Gastroesophageal sphincter (tissue), 3 donors: ENCODE results near the gene COPS4.

Source experiments
- POLR2AphosphoS5 ChIP-seq: sonication (generic); formaldehyde crosslinking; IDR thresholded peaks from one replicate; pipeline ENCODE4 v1.6.1; 2017; ENCODE audit warnings: antibody characterized with exemption
- TF ChIP-seq, protein P1 (sequence below), 4 experiments: fragments of 200-600 bp in 2 of 4; fragments of 450-650 bp in 2 of 4; sonication (generic) in 1 of 4; IDR thresholded peaks; one replicate each; pipeline ENCODE4 v1.5.1; 2017 to 2019; ENCODE audit warnings: antibody characterized with exemption in 4 of 4, mild to moderate bottlenecking in 2 of 4, moderate library complexity in 2 of 4

DNA sequence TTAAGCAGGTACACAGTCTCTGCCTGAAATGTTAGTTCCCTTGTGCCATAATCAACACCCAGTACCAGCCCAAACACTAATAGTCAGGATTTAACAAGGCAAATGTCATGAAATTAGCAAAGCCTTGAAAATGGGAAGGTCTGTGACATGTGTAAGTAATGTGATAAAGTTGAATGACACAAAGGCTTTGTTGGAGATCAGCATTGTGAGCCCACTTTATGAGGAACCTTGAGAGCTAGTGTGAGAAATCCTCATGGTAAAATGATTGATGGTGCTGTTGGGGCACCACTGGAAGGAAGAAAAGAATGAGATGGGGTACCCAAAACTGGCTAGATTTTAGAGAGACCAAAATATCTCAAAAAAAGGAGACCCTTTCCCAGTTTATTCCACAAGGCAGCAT is 21.1 kb upstream of the COPS4 start:
- TF ChIP-seq, protein P1, sequence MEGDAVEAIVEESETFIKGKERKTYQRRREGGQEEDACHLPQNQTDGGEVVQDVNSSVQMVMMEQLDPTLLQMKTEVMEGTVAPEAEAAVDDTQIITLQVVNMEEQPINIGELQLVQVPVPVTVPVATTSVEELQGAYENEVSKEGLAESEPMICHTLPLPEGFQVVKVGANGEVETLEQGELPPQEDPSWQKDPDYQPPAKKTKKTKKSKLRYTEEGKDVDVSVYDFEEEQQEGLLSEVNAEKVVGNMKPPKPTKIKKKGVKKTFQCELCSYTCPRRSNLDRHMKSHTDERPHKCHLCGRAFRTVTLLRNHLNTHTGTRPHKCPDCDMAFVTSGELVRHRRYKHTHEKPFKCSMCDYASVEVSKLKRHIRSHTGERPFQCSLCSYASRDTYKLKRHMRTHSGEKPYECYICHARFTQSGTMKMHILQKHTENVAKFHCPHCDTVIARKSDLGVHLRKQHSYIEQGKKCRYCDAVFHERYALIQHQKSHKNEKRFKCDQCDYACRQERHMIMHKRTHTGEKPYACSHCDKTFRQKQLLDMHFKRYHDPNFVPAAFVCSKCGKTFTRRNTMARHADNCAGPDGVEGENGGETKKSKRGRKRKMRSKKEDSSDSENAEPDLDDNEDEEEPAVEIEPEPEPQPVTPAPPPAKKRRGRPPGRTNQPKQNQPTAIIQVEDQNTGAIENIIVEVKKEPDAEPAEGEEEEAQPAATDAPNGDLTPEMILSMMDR (IDR thresholded peaks at IDR 0.05) = no peak
- TF ChIP-seq POLR2AphosphoS5 = no peak
